NCI-H128 (cell line): Measurements from ENCODE around the gene GDI1.

Source experiments
- DNase-seq: peaks from one replicate; lab custom pipeline; 2025; ENCODE audit not compliant: unreplicated experiment; lab: John Stamatoyannopoulos, UW

Gene GDI1

DNA sequence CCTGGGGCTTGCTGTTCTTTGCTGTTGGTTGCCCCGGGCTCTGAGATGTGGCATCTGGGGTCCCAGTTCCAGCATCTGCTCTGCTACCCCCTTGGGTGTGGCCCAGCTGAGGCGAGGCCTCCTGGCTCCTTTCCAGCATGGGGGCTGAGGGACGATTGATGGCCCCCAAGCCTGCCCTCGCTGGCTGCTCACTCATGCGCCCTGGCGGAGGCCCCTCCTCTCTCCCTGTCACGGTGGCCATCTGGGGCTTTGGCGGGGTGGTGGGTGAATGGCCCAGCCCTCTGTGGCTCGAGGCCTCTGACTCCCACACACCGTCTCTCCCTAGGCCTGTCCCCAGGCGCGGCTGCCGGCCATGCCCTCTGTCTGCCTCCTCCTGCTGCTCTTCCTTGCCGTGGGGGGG is 22.9 kb downstream of the GDI1 start:
- no peak for DNase-seq

DNA sequence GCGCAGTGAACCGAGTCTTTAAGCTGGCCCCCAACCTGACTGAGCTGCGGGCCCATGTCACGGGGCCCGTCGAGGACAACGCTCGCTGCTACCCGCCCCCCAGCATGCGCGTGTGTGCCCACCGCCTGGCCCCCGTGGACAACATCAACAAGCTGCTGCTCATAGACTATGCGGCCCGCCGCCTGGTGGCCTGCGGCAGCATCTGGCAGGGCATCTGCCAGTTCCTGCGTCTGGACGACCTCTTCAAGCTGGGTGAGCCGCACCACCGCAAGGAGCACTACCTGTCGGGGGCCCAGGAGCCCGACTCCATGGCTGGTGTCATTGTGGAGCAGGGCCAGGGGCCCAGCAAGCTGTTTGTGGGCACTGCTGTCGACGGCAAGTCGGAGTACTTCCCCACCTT is 23.4 kb downstream of the GDI1 start:
- DNase-seq: no peak

DNA sequence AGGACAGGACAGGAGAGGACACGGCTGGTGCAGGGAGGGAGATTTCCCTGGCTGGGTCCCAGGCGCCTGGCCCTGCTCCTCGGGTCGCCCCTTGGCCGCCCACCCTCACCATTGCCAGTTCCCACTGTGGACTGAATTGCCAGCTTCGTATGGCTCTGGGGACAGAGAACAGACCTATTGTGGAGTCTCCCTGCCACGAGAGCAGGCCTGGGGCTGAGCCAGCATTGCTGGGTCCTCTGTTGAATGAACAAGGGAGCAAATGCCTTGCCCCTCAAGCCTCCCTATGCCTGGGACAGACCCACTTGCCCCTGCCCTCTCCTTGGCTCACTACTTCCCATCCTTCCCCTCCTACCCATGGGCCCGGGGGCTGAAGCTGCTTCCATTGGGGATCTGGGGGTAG is 25.4 kb downstream of the GDI1 start:
- no peak for DNase-seq

DNA sequence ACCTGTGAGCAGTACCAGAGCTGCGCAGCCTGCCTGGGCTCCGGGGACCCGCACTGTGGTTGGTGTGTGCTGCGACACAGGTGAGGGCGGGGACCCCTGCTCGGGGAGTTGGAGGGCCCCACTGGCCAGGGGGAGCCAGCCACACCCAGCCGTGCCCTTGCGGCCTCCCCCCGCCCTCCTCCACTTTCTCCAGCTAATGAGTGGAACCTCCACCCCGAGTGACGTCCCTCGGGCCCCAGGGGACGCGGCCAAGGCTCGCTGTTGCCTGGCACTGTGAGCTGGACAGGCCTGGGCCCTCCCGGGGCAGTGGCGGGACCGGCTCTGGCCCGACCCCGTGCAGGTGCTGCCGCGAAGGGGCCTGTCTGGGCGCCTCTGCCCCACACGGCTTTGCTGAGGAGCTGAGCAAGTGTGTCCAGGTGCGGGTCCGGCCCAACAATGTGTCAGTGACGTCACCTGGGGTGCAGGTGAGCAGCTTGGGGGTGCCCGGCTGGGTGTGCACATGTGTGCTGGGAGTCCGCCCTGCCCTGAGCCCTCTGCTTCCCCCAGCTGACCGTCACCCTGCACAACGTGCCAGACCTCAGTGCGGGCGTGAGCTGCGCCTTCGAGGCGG is 26.8 kb downstream of the GDI1 start:
- DNase-seq: no peak

DNA sequence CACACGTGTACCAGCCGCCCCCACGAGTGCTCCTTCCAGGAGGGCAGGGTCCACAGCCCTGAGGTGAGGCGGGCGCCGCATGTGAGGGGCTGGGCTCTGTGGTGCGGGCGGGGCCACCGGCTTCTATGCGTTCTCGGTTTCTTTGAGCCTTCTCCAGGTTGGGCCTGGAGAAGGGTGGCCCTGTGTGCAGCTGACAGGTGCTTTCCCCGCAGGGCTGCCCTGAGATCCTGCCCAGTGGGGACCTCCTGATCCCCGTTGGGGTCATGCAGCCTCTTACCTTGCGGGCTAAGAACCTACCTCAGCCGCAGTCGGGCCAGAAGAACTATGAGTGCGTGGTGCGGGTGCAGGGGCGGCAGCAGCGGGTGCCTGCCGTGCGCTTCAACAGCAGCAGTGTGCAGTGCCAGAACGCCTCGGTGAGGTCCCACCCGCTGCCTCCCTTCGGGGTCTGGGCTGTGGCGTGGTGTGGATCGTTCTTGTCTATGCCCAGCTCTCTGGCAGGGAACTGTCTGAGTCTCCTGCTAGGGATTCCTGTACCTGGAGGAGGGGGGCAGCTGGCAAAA is 27.9 kb downstream of the GDI1 start:
- no peak for DNase-seq

DNA sequence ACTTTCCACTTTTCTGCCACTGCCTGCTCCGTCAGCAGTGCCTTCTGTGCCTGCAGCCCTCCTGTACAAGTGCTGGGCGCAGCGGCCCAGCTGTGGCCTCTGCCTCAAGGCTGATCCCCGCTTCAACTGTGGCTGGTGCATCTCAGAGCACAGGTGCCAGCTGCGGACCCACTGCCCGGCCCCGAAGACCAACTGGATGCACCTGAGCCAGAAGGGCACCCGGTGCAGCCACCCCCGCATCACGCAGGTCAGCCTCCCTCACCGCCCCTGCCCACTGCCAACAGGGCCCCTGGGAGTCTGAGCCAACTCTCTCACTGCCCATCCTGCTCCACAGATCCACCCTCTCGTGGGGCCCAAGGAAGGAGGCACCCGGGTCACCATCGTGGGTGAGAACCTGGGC is 28.6 kb downstream of the GDI1 start:
- DNase-seq: no peak

DNA sequence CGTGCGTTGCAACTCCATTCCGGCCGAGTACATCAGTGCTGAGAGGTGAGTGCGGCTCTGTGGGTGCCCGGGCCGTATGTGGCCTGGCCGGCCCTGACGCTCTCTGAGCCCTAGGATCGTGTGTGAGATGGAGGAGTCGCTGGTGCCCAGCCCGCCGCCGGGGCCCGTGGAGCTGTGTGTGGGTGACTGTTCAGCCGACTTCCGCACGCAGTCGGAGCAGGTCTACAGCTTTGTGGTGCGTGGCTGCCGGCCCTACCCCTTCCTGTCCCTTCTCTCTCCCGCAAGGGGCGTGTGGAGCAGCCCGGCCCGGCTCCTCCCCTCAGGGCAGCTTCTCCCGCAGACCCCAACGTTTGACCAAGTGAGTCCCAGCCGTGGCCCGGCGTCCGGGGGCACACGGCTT is 29.1 kb downstream of the GDI1 start:
- DNase-seq: no peak

DNA sequence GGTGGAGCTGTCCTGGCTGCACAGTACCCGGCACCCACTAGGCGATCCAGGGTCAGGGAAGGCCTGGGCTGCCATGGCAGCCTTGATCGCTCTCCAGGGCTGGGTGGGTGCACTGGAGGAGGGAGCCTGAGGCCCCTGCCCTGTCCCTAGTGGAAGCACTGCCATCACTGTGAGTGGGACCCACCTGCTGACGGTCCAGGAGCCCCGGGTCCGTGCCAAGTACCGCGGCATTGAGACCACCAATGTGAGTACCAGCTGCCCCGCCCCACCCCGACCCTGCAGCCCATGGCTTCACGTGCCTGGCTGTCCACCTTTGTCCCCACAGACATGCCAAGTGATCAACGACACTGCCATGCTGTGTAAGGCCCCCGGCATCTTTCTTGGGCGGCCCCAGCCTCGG is 30.0 kb downstream of the GDI1 start:
- DNase-seq: no peak

DNA sequence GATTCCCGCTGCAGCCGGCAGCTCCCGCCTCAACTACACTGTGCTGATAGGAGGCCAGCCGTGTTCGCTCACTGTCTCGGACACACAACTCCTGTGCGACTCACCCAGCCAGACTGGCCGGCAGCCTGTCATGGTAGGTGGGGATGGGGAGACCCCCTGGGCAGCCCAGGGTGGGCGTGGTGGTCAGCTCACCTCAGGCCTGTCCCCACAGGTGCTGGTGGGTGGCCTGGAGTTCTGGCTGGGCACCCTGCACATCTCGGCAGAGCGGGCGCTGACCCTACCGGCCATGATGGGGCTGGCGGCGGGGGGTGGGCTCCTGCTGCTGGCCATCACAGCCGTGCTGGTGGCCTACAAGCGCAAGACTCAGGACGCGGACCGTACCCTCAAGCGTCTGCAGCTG is 30.6 kb downstream of the GDI1 start:
- DNase-seq: no peak

DNA sequence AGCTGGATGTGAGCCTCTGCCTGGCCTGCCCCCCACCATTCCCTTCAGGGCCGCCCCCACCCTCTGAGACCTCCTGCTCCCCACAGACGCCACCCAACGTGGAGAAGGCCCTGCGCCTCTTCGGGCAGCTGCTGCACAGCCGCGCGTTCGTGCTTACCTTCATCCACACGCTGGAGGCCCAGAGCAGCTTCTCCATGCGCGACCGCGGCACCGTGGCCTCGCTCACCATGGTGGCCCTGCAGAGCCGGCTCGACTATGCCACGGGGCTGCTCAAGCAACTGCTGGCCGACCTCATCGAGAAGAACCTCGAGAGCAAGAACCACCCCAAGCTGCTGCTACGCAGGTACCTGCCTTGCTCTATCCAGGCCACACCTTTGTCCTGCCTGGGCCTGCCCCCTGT is 31.3 kb downstream of the GDI1 start:
- DNase-seq: no peak

DNA sequence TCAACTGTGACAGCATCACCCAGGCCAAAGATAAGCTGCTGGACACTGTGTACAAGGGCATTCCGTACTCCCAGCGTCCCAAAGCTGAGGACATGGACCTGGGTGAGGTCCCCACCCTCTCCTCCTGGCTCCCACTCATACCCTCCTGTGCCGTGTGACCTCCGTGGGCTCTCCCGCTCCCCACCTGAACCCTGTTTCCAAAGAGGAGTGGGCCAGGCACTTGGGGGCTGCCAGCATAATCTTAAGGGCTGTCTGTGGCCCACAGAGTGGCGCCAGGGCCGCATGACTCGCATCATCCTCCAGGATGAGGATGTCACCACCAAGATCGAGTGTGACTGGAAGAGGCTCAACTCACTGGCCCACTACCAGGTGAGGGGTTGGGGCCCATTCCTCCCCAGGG is 32.2 kb downstream of the GDI1 start:
- DNase-seq: no peak

DNA sequence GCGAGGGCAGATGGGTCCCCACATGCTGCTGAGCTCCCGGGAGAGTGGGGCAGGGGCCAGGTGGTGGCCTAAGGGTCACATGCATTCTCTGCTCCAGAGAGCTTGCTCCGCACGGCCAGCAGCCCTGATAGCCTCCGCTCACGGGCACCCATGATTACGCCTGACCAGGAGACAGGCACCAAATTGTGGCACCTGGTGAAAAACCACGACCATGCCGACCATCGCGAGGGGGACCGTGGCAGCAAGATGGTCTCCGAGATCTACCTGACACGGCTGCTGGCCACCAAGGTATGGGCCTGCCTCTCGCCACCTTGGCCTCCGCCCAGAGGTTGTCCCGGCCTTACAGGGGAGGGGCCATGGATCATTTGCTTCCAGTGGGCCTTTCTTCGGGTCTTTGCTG is 32.9 kb downstream of the GDI1 start:
- no peak for DNase-seq

DNA sequence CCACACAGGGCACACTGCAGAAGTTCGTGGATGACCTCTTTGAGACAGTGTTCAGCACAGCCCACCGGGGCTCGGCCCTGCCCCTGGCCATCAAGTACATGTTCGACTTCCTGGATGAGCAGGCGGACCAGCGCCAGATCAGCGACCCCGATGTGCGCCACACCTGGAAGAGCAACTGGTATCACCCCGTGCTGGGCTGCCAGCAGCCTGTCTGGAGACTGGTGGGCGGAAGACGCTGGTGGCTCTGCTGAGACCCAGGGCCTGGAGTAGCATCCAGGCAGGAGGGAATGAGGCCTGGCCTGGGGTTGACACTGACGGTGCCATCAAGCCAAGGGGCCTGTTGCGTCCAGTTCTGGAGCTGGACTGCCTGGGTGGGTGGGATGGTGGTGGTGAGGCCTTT is 33.5 kb downstream of the GDI1 start:
- no peak for DNase-seq

DNA sequence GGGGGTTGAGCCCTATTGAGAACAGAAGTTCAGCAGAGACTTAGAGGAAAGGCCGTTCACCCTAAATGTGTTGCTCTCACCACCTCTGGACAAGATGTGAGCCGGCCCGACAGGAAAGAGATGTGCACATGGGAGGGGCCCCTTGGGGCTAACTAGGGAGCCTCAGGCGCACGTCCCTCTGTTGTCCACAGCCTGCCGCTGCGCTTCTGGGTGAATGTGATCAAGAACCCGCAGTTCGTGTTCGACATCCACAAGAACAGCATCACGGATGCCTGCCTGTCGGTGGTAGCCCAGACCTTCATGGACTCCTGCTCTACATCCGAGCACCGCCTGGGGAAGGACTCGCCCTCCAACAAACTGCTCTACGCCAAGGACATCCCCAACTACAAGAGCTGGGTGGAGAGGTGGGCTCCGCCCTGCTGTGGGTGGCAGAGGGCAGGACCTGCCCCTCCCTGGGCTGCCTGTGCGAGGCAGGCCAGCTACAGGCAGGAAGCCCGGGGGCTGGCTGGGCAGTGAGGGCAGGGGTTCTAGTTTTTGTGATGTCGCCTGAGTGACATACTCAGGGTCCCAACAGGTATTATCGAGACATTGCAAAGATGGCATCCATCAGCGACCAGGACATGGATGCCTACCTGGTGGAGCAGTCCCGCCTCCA is 34.1 kb downstream of the GDI1 start:
- DNase-seq: no peak

DNA sequence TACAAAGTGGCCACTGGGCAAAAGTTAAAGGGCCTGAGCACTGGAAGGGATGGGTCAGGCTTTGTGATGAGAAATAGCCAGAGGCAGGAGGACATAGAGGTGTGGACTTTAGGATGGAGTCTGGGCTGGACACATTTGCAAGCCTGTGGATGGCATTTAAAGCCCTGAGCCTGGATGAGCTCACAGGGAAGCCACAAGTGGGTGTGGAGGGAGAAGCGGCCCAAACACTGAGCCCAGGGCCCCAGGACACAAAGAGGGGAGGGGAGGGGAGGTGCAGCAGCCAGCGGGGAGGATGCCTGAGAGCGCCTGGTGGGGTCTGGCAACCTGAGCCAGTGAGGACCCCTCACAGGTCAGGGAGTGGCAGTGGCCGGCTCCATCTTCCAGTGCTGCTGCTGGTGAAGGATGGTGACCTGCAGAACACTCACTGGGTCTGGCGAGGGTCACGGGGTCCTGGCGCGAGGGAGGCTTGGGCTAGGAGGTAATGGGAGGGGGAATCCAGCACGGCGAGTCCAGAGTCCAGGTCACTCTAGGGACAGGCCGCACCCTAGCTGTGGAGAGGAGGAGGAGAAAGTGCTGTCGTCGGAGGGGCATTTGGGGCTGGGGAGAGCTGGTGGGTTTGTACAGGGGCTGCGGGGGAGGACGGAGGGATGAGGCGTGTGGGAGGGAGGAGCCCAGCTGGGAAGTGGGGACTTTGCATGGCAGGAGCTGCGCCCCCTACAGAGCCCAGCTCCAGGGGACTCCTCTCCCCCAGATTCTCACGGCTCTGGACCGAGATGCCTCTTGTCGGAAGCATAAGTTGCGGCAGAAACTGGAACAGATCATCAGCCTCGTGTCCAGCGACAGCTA is 35.1 kb downstream of the GDI1 start:
- DNase-seq: no peak

DNA sequence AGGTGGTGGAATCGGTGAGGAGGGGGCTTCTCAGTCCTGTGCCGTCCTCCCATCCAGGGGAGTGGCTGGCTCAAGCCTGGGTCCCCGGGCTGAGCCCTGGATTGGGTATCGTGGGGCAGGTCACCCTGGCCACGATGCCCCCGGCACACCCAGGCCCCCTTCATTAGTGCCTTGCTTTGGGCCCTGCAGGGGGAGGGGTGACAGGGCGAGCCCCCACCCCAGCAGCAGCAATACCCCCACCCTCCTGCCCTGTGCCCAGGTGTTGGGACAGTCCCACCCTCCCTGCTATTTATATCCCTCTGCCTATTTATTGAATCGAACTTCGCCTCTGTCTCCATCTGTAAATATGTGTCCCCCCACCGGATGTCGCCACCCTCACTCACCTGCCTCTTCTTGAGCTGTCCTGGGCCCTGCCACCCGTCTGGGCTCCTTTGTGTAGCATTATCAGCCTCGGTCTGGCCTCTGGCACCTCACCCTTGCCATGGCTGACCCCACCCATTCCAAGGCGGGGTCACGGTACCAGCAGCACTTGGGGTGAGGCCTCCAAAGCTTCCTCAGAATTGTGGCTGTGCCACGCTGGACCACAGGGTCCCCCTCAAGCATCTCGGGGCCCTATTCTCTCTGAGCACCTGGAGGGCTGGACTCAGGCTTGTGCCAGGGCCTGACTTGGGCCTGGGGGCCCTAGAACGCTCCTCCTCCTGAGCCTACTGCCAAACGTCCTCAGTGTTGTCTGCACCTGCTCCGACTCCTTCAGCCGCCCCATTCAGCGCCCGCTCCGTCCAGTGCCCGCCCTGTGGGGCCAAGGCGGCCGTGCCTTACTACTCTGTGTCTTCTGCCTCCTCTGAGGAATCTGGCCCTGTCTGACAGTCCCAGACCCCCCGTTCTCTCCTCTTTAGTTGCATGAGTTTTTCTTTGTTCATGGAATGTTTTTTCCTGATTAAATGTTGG is 36.0 kb downstream of the GDI1 start:
- DNase-seq: no peak

DNA sequence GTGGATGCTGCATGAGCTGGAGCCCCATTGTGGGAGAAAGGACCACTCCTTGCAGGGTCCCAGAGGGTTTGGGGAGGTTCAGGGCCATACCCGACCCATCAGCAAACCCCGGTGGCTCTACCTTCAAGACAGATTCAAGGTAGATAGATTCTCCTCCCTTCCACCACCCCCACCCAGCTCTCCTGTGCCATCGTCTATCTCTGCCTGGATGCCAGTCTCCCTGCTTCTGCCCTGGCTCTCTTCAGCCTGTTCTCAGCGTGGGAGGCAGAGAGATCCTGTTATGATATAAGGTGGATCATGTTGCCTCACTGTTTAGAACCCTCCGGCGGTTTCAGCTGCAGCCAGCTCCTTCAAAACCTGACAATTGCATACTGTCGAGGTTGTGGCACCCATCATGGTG is 36.7 kb downstream of the GDI1 start:
- DNase-seq: no peak

DNA sequence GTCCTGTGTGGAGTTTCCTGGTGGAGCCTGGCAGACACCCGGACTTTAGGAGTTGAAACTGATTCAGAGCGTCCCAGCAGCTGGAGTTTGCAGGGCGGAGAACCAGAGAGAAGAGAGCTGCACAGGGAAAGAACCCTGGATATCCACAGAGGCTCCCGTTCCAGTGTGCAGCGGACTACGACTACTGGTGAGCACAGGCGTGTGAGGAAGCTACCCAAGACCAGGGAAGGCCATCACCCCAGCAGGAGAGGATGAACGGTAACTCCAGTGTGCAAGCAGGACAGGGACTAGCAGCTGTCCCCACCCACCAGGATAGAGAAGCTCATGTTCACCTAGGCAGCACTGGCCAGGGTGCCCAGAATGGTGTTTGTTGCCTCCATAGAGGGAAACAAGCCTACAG is 39.9 kb downstream of the GDI1 start:
- DNase-seq: no peak

DNA sequence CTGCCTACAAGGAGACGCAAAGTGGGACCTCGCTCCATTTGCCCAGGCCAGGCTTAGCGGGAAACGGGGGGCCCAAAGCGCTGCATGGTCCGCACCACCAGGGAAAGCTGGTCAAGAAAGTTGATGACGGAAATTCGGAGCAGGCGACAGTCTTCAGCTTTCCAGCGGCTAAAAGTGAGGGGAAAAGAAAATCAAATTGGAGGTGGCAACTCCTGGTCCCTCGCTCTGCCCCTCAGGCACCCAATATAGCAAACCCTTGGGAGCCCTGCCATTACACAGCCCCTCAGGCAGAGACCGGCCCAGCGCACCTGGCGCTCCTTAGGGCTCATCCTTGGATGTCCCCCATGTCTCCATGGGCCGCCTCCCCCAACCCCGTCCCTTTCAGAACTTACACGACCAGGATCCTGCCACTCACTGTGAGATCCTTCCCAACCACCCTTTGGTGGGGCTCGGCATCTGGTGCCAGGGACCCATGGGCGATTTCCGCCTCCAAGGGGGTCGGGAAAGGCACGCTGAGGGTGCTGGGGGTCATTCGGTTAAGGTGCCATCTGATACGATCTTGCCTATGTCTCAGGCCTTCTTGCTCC is 41.0 kb downstream of the GDI1 start:
- no peak for DNase-seq

DNA sequence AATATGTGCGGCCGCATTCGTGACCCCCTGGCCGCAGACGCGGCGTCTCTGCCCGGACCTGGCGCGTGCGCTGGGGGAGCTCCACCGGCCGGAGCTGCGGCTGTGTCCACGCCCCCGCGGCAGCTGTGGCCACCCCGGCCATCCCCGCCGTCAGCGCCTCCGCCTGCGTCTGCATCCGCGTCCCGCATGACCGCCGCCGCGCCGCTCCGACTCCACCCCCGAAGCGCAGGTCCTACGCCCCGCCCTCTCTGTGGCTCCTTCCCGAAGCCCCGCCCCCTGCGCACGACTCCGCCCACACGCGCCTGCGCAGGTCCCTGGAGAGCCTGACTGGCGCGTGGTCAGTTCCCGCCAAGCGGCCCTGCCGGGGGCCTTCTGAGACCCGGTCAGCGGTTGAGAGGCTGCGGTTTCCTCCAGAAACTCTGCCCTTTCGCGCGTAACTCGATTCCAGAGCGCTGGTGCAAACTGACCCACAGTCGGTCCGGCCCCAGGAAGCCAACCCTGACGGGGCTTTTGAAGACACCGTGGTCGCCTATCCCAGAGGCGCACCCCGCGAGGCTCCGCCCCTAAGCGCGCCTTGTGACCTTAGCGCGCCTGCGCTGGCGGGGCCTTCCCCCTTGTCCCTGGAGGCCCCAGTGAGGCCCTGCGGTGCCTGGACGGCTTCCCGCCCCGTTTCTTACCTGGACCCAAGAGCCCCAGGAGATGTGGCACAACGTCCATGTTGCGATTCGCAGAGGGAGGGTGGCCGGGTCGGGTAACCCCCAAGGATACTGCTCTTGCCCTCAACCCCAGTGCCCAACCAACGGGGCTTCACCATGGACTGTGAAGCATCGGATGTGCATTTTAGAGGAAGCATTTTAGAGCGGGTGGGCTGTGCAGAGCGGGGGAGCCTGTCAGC is 42.0 kb downstream of the GDI1 start, which contains the start of gene LAGE3:
Gene LAGE3 (minus strand): TSS at position 554 of the 895 bp plus-strand sequence. CDS start 366 bp downstream, at position 188.
- DNase-seq: peak; percentile 68
